SHP77 (cell line): ENCODE results near the gene LAMC2.
"Not testable (repeated sequence)": the region's sequence is repeated elsewhere in the genome, so short reads cannot be mapped to it uniquely, and the experiment has no call there.

ENCODE experiments used
- DNase-seq, 2 experiments: peaks; one replicate each; lab custom pipeline; 2025; lab: John Stamatoyannopoulos, UW

LAMC2 gene

GRCh38 chr1:183263886-183264602, 78.0 kb downstream of the LAMC2 start:
- DNase-seq, result no peak

- no peak for DNase-seq
These were observed 81.8 kb downstream of the LAMC2 start for GRCh38 chr1:183267646-183268431.

- no peak for DNase-seq
These were observed 84.6 kb downstream of the LAMC2 start for GRCh38 chr1:183270541-183271141.

DNA sequence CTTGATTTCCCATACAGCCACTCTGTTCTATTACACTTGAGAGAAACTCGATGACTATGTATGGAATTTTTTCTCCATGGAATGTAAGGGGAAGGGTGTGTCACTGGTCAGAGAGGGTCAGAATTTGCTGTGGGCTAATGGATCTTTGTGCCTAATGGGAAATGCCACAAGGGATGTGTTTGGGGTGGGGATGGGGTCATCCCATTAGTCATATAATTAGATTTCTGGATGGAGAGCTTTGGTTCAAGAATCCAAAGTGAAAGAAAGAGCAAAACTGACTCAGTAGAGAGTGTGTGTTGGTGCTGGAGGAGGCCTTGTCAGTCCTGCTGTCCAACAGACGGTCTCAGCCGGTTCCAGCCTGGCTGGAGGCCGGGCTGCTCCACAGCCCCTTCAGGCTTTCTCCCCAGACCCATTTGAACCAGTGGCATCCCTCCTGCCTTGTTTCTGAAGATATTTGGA, 86.4 kb downstream of the LAMC2 start:
- DNase-seq, result no peak

GRCh38 chr1:183273300-183273699, 87.2 kb downstream of the LAMC2 start:
- no peak for DNase-seq

DNA sequence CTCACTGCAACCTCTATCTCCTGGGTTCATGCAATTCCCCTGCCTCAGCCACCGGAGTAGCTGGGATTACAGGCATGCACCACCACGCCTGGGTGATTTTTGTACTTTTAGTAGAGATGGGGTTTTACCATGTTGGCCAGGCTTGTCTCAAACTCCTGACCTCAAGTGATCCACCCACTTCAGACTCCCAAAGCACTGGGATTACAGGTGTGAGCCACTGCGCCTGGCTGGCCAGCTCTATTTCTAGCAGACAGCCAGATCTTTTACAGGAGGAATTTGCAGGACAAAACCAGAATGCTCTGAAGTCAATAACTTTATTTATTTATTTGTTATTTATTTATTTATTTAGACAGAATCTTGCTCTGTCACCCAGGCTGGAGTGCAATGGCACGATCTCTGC, 87.9 kb downstream of the LAMC2 start:
- not testable (repeated sequence) for DNase-seq

DNA sequence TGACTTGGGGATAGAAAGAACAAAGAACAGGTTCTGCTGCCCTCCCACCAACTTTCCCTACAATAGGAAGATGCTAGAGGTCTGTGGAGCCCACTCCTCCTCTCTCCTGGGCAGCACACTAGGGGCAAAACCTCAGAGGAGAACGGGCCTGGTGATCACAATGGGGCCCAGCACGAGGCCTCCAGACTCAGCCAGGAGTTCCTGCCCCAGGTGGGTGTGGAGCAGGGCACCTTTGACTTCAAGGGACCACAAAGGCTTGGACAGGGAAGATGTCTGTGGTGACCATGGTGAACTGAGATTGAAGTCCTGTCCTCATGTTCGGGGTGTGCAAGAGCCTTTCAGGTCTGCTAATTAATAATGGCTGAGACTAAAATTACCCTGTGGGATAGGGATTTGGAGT, 88.8 kb downstream of the LAMC2 start:
- DNase-seq, result no peak

GRCh38 chr1:183275322-183275721, 89.3 kb downstream of the LAMC2 start:
- no peak for DNase-seq

DNA sequence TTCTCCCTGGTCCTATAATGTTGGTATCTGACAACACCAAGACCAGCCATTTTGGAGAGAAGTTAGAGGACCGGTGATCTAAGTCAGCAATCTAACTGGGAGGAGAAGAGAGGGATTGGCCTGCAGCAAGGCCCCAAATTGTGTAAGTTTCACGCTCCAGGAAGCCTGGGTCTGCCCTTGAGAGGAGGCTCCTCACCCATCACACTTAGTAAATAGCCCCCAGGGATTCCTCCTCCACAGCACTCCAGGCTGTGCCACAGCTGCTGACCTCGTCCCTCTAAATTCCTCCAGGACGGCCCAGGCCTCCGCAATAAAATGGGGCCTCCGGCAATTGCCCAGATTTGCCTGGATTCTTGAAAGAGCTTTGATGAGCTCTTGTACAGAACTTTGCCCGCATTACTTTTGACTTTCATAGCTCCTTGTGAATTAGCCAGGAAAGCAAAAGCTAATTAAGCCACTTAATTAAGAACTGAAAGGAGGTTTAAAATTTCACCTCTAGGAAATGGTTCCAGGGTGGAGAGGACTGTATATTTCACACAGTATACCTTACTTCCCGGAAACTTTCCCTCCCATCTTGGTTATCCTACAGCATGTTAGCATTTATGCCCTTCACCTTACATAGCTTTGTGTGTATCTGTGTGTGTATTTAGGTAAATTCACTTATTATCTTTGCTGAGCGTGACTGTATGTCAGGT, 90.5 kb downstream of the LAMC2 start:
- DNase-seq, result no peak

- no peak for DNase-seq
These were observed 92.0 kb downstream of the LAMC2 start for GRCh38 chr1:183277821-183278738.

- no peak for DNase-seq
These were observed 92.9 kb downstream of the LAMC2 start for GRCh38 chr1:183278739-183279591.

DNA sequence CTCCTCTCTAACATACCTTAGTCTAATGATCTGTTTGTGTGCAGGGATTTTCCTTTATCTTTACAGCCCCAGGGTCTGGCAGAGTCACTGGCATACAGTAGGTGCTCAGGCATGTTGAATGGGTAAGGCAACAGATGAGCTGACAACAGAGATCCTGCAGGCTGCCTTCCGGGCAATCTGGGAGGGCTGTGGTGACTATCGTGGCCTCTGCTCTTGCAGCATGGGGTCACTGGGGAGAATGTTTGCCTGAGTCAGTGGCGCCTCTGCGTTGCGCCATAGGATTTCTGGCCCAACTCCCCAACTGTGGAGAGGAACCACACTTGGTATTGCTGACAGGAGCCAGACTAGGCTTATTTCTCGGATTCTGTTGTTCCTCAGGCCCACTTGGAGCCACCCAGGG, 93.8 kb downstream of the LAMC2 start:
- no peak for DNase-seq

DNA sequence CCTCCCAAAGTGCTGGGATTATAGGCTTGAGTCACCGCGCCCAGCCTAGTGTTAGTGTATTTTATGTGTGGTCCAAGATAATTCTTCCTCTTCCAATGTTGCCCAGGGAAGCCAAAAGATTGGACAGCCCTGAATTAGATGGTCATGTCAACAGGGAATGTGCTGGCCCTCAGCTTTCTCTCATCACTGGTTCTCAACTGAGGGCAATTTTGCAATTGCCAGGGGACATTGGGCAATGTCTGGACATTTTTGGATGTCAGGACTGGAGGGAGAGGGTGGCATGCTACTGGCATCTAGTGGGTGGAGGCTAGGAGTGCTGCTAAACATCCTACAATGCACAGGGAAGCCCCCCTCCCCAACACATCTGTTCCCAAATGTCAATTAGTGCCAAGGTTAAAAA, 95.0 kb downstream of the LAMC2 start:
- DNase-seq, result peak; percentile 6 to 15

DNA sequence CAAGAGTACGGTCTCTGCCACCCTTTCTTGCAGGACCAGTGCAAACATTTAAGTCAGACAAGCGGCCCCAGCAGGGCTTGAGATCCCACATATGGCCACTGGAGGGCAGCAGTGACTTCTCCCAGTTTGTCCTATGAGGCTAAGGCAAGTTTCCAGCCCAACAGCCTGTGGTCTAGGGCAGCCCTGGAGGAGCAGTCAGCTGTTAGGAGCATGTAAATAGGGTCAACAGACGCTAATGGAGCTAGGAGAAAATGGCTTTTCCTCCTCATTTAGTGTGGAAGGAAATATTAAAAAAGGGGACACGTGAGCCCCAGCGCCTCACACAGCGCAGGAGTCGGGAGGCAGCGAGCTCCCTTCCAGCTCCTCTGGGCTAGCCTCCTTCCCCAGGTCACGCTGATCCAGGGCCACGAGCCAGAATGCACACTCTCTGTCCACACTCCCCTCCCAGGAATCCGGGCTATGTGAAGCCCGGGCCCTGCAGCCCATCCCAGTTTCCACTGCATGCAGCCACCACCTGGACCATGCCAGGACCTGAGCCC, 95.6 kb downstream of the LAMC2 start:
- peak; percentile 75 to 82 for DNase-seq

GRCh38 chr1:183282101-183282855, 96.2 kb downstream of the LAMC2 start:
- no peak for DNase-seq

GRCh38 chr1:183283286-183283685, 97.2 kb downstream of the LAMC2 start:
- no peak for DNase-seq

DNA sequence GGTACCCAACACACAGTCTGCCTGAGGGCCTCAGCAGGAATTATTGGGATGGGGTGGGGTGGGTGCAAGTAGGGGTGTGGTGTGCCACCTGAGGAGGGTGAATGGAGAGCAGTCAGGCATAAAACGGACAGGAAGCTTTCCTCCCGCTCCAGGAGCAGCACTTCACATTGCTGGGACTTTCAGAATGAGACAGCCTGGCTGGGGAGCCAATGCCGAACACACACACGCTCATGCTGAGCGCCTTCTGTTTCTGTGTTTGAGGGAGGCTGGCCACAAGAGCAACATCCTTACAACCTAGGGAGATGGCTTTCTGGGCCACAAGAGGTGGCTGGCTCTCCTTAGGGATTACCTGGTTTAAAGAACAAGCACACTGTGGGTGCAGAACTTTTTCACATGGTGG, 98.0 kb downstream of the LAMC2 start:
- no peak for DNase-seq

GRCh38 chr1:183285256-183285655, 99.2 kb downstream of the LAMC2 start:
- no peak for DNase-seq

DNA sequence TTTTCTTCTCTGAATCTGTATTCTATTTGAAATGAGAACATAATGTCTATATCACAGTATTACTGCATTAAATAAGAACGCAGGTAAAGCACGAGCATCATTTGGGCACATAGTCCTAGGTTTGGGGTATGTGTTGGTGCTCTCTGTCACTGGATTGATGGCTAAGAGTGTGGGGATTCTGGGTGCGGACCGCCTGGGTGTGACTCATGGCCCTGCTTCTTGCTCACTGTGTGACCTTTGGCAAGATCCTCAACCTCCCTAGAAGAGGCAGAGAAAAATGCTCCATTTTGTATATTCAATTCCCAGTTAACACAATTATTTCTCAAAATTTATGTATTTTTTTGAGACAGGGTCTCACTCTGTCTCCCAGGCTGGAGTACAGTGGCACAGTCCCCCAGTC, 99.7 kb downstream of the LAMC2 start:
- DNase-seq, result no peak
